HFFc6 (cell line): Measurements from ENCODE around the gene FGF1. TPM values are rescaled to one million over a fixed set of nuclear protein-coding genes. Genes with fewer than 3 reads are reported as not detected.
A peak's percentile ranks its signal among the peaks of the same experiment; 100 is the strongest.

Experiments used
- DNase-seq: peaks from one replicate; pipeline ENCODE4 v3.0.0-alpha.2; 2018
- H3K27ac Mint-ChIP-seq: 2 replicates; pipeline ENCODE4 v1.8.0; 2020; ENCODE audit warnings: mild to moderate bottlenecking, mixed read lengths
- H3K27me3 Mint-ChIP-seq: 2 replicates; pipeline ENCODE4 v1.8.0; 2021; ENCODE audit warnings: mild to moderate bottlenecking, moderate library complexity, mixed read lengths; ENCODE audit not compliant: insufficient read depth
- H3K36me3 Mint-ChIP-seq: 2 replicates; pipeline ENCODE4 v1.8.0; 2021; ENCODE audit warnings: low read depth, mixed read lengths
- H3K4me1 Mint-ChIP-seq: 2 replicates; pipeline ENCODE4 v1.8.0; 2020; ENCODE audit warnings: low read depth, mixed read lengths
- H3K4me3 Mint-ChIP-seq: 2 replicates; pipeline ENCODE4 v1.8.0; 2020; ENCODE audit warnings: mild to moderate bottlenecking, moderate library complexity, mixed read lengths
- H3K9me3 Mint-ChIP-seq: 2 replicates; pipeline ENCODE4 v1.8.0; 2020; ENCODE audit warnings: mild to moderate bottlenecking, mixed read lengths
- CTCF ChIP-seq: fragments of 200-600 bp; sonication (generic); IDR thresholded peaks from 2 replicates; pipeline ENCODE4 v1.5.0; 2021; ENCODE audit warnings: antibody characterized with exemption, mild to moderate bottlenecking
- total RNA-seq, 6 experiments: library from RNA; stranded (reverse); fragmentation: NEBNext Ultra II Directional; extraction: Animal tissue kit (Norgen Biotek cat#: 25700); gene quantifications; 2 replicates in 1 of 6; 3 replicates in 5 of 6; pipeline ENCODE4 v1.2.3, GENCODE V29; 2021

FGF1 gene
- total RNA-seq, 6 experiments from 2014 or later: 34.2 to 42.4 (median 37.2) TPM

- no peak overlapping the region for H3K4me3 Mint-ChIP-seq
- H3K9me3 Mint-ChIP-seq: no peaks in the 10 kb centered on the region
- TF ChIP-seq CTCF: no peak
- peaks cover 5% of the 10 kb centered on the region for H3K27me3 Mint-ChIP-seq
- H3K4me1 Mint-ChIP-seq: peaks cover 30% of the 10 kb centered on the region
- H3K36me3 Mint-ChIP-seq: no peaks in the 10 kb centered on the region
- H3K27ac Mint-ChIP-seq: no peak overlapping the region
- peak; percentile 19 for DNase-seq
Measured at GRCh38 chr5:142680605-142681259, 5.2 kb downstream of the FGF1 start.

DNA sequence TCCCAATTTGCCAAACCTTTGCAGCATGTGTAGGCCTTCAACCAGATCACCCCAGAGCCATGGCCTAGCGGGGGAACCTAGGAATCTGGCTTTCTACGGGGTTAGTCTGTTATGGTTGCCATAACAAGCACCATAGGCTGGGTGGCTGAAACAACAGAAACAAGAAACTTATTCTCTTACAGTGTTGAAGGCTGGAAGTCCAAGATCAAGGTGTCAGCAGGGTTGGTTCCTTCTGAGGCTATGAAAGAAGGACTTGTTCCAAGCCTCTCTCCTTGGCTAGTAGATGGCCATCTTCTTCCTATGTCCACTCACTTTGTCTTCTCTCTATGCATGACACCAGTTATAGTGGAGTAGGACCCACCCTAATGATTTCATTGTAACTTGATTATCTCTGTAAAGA lies 6.1 kb downstream of the FGF1 start:
- Mint-ChIP-seq H3K27ac (no peak overlapping the region), H3K27me3 (peaks cover 5% of the 10 kb centered on the region), H3K36me3 (no peaks in the 10 kb centered on the region), H3K4me1 (peaks cover 35% of the 10 kb centered on the region), H3K4me3 (no peak overlapping the region), H3K9me3 (no peaks in the 10 kb centered on the region)
- TF ChIP-seq CTCF: no peak
- no peak for DNase-seq

GRCh38 chr5:142678529-142678928 lies 7.4 kb downstream of the FGF1 start:
- no peaks in the 10 kb centered on the region for H3K36me3 Mint-ChIP-seq
- no peaks in the 10 kb centered on the region for H3K9me3 Mint-ChIP-seq
- no peak for DNase-seq
- TF ChIP-seq CTCF: no peak
- H3K27ac Mint-ChIP-seq: no peak overlapping the region
- H3K4me1 Mint-ChIP-seq: peaks cover 43% of the 10 kb centered on the region
- H3K27me3 Mint-ChIP-seq: peaks cover 5% of the 10 kb centered on the region
- no peak overlapping the region for H3K4me3 Mint-ChIP-seq

GRCh38 chr5:142677198-142677597 lies 8.7 kb downstream of the FGF1 start:
- Mint-ChIP-seq H3K9me3 (no peaks in the 10 kb centered on the region), H3K36me3 (no peaks in the 10 kb centered on the region), H3K27me3 (peaks cover 5% of the 10 kb centered on the region), H3K4me1 (peaks cover 45% of the 10 kb centered on the region), H3K27ac (no peak overlapping the region), H3K4me3 (no peak overlapping the region)
- TF ChIP-seq CTCF: no peak
- peak; percentile 32 for DNase-seq

DNA sequence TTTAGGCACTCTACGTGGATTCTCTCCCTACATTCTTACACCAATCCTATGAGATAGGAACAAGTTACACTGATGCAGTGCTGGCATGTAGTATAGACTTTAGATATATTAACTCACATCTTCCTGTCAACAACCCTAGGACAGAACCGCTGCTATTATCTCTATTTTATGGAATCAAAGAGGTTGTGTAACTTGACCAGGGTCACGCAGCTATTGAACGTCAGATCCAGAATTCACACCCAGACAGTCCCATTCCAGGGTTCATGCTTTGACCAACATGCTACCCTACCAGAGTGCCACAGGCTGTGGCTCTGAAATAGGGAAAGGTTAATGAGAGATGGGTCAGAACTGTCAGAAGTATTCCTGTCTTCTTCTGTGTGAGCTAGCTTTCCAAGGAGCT lies 9.6 kb downstream of the FGF1 start:
- Mint-ChIP-seq H3K4me1 (peaks cover 45% of the 10 kb centered on the region), H3K27me3 (peaks cover 5% of the 10 kb centered on the region), H3K36me3 (no peaks in the 10 kb centered on the region), H3K9me3 (no peaks in the 10 kb centered on the region), H3K27ac (no peak overlapping the region; the same call in 1 of the 2 replicates), H3K4me3 (no peak overlapping the region)
- TF ChIP-seq CTCF: no peak
- DNase-seq: no peak
